GM12865 (cell line): Measurements from ENCODE around the gene RNASE8.

Experiments
- DNase-seq: peaks from one replicate; pipeline ENCODE4 v3.0.0; 2010; ENCODE audit warnings: low read depth
- H3K4me3 ChIP-seq: 2 replicates; pipeline ENCODE4 v1.5.1; 2011; ENCODE audit warnings: mild to moderate bottlenecking, low read depth, low read length, control low read depth
- TF ChIP-seq, protein P1 (sequence below): IDR thresholded peaks from 2 replicates; pipeline ENCODE4 v1.5.1; 2011; ENCODE audit warnings: low read length, control low read depth, low read depth, inconsistent platforms; ENCODE audit not compliant: insufficient read depth; ENCODE audit errors: missing control alignments

Gene RNASE8

DNA sequence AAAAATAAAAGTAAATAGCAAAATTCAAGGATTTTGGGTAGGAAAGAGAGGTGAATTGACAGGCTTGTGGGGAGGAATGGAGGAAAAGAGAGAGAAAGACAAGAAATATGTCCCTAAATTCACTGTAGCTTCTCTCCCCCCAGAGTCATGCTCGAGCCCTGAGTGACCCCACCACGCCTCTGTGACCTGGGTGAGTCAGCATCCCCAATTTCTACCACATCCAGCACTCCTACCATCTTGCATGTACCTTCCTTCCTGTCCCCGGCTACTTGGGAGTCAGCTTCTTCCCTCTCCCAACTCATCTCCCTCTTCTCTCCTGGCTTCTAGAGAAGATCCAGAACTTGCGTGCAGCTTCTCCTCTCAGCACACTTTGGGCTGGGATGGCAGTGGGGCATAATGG, 31.1 kb downstream of the RNASE8 start:
- no peak overlapping the region for H3K4me3 ChIP-seq
- TF ChIP-seq, protein P1, sequence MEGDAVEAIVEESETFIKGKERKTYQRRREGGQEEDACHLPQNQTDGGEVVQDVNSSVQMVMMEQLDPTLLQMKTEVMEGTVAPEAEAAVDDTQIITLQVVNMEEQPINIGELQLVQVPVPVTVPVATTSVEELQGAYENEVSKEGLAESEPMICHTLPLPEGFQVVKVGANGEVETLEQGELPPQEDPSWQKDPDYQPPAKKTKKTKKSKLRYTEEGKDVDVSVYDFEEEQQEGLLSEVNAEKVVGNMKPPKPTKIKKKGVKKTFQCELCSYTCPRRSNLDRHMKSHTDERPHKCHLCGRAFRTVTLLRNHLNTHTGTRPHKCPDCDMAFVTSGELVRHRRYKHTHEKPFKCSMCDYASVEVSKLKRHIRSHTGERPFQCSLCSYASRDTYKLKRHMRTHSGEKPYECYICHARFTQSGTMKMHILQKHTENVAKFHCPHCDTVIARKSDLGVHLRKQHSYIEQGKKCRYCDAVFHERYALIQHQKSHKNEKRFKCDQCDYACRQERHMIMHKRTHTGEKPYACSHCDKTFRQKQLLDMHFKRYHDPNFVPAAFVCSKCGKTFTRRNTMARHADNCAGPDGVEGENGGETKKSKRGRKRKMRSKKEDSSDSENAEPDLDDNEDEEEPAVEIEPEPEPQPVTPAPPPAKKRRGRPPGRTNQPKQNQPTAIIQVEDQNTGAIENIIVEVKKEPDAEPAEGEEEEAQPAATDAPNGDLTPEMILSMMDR, result no peak
- no peak for DNase-seq

DNA sequence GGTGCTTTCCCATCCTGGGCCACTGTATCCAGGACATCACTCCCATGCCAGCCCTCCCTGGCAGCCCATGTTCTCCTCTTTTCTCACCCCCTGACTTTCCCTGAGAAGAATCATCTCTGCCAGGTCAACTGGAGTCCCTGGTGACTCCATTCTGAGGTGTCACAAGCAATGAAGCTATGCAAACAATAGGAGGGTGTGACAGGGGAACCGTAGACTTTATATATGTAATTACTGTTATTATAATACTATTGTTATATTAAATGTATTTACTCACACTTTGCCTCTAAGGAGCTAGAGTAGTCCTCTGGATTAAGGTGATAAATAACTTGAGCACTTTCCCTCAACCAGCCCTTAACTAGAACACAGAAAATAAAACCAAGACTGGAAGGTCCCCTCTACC, 31.6 kb downstream of the RNASE8 start:
- no peak for DNase-seq
- H3K4me3 ChIP-seq, result no peak overlapping the region
- TF ChIP-seq, protein P1, result no peak

DNA sequence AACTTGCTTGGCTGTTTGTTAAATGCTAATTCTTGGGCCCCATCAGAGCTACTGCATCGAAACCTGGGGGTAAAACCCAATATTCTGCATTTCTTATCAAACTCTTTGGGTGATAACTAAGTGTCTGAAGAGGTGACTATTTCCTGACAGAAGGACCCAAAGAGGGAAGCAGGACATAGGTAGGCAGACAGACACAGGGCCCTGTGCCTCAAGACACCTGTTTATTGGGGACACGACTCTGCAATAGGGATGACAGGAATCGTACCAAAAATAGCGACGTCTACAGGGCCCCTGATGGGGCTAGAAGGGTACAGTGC, 32.2 kb downstream of the RNASE8 start:
- TF ChIP-seq, protein P1, result no peak
- no peak for DNase-seq
- no peak overlapping the region for H3K4me3 ChIP-seq

DNA sequence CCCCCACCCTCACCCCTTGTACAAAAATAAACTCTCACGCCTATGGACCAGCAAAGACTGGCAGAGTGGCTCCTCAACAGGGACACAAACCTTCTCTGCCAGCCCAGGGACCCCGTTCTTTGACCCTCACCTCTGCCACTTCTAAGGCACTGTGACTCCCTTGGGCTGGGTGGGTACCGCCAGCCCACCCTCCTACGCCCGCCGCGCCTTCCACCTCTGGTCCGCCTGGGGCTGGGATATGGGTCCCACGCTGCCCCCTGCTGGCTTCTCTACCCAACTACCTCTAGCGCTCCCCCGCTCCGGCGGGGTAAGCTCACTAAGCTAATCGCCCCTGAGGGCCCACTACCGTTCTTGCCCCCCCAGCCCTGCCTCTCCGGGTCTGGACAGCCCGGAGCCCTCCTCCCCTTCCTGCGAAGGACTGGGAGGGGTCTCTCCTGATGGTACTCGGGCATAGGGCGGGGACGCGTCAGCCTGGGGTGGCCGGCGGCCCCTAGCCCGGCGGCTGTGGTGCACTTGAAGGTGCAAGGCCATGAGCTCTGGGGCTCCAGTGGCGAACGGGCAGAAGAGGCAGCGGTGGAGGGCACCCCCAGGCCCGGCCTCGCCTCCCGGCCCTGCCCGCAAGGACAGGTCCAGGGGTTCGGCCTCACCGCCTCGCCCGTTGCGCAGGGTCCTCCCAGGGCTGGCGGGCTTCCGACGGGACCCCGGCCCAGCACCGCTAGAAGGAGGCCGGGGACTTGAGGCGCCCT, 32.7 kb downstream of the RNASE8 start:
- no peak overlapping the region for H3K4me3 ChIP-seq
- DNase-seq, result no peak
- TF ChIP-seq, protein P1, result peak; percentile 30

DNA sequence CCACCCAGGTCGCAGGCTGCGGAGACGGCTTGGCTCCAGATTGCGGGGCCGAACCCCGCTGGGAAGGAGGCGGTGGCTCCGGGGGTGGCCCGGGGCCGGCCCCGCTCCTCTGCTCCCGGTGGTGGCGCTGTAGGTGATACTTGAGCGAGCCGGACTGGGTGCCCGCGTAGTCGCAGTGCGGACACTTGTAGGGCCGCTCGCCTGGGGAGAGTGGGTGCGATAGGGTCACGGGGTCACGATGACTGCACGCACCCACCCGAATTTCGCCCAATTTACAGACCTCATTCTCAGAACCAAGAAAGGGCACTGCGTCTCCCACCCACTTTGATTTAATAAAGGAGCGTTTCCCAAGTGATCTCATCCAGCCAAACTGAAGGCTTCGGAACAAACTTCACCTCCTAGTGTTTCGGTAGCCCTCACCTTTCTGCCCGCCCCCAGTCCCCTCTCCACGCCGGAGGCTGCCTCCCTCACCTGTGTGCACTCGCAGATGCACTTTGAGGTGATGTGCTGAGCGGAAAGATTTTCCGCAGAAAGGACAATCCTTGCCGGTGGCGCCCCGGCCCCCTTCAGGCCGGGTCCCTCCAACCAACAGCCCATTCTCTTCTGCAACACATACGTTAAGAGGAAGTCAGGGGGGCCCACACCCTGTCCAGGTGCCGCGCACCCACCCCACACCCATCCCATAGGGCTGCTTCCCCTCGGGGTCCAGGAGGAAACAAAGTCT, 33.5 kb downstream of the RNASE8 start:
- TF ChIP-seq, protein P1, result no peak
- no peak overlapping the region for H3K4me3 ChIP-seq
- DNase-seq, result no peak

DNA sequence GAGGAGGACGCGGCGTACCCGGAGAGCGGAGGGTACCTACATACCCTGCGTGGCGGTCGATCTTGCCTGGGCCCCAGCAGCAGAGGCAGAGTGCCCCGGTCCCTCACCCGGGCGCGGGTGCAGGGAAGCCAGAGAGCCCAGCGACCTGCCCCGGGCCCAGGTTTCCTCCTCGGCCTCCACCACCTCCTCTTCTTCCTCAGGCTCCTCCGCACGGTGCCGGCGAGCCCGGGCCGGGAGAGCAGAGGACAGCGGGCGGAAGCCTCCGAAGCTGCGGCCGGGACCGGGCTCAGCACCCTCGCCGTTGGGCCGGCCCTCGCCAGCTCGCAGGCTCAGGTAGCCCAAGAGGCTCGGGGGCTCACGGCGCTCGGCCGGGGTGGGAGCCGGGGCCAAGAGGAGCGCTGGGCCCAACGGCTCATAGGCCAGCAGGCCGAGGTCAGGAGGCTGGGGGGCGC, 34.2 kb downstream of the RNASE8 start:
- TF ChIP-seq, protein P1, result no peak
- no peak overlapping the region for H3K4me3 ChIP-seq
- DNase-seq, result no peak
